SK-N-SH (cell line): ENCODE measurements around the gene TMEM72.

ENCODE experiments used
- FOXM1 ChIP-seq: IDR thresholded peaks from 2 replicates; pipeline ENCODE4 v1.4.0; 2012; ENCODE audit warnings: low read depth, mild to moderate bottlenecking
- NRF1 ChIP-seq: IDR thresholded peaks from 2 replicates; pipeline ENCODE4 v1.6.1; 2012; ENCODE audit warnings: low read depth, mild to moderate bottlenecking, low read length
- RAD21 ChIP-seq: IDR thresholded peaks from 2 replicates; pipeline ENCODE4 v1.6.1; 2012; ENCODE audit warnings: mild to moderate bottlenecking, low read length
- RCOR1 ChIP-seq: fragments of 150-350 bp; IDR thresholded peaks from 2 replicates; pipeline ENCODE4 v1.6.1; 2017; ENCODE audit warnings: antibody characterized with exemption, low read length
- TCF12 ChIP-seq: IDR thresholded peaks from 2 replicates; pipeline ENCODE4 v1.4.0; 2012
- TF ChIP-seq, protein P1 (sequence below): fragments of 200-600 bp; sonication (generic); IDR thresholded peaks from 2 replicates; pipeline ENCODE4 v1.6.1; 2017; ENCODE audit warnings: antibody characterized with exemption, mild to moderate bottlenecking, moderate library complexity
- TF ChIP-seq, protein P2 (sequence below): IDR thresholded peaks from 2 replicates; pipeline ENCODE4 v1.6.1; 2012; ENCODE audit warnings: mild to moderate bottlenecking, low read depth, low read length, moderate library complexity

DNA sequence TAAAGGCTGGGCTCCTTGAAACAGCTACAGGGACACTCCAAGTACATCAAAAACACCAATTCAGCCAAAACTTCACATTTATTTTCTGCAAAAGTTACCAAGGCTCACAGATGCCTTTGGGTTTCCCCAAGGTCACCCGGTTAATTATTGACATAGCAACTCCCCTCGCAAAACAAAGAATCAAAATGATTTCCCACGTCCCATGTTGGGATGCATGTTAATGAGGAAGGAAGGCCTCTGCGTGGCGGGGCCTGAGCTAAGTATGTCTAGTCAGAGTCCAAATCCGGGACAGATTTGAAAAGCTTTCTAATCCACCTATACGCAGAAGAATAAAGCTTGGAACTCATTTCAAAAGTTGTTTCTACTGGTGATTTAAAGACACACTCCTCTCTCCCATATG, 535 bp upstream of the TMEM72 start:
- no peak for TF ChIP-seq FOXM1
- TF ChIP-seq, protein P1, sequence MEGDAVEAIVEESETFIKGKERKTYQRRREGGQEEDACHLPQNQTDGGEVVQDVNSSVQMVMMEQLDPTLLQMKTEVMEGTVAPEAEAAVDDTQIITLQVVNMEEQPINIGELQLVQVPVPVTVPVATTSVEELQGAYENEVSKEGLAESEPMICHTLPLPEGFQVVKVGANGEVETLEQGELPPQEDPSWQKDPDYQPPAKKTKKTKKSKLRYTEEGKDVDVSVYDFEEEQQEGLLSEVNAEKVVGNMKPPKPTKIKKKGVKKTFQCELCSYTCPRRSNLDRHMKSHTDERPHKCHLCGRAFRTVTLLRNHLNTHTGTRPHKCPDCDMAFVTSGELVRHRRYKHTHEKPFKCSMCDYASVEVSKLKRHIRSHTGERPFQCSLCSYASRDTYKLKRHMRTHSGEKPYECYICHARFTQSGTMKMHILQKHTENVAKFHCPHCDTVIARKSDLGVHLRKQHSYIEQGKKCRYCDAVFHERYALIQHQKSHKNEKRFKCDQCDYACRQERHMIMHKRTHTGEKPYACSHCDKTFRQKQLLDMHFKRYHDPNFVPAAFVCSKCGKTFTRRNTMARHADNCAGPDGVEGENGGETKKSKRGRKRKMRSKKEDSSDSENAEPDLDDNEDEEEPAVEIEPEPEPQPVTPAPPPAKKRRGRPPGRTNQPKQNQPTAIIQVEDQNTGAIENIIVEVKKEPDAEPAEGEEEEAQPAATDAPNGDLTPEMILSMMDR = no peak
- TF ChIP-seq TCF12 = no peak
- TF ChIP-seq NRF1 = no peak
- TF ChIP-seq, protein P2, sequence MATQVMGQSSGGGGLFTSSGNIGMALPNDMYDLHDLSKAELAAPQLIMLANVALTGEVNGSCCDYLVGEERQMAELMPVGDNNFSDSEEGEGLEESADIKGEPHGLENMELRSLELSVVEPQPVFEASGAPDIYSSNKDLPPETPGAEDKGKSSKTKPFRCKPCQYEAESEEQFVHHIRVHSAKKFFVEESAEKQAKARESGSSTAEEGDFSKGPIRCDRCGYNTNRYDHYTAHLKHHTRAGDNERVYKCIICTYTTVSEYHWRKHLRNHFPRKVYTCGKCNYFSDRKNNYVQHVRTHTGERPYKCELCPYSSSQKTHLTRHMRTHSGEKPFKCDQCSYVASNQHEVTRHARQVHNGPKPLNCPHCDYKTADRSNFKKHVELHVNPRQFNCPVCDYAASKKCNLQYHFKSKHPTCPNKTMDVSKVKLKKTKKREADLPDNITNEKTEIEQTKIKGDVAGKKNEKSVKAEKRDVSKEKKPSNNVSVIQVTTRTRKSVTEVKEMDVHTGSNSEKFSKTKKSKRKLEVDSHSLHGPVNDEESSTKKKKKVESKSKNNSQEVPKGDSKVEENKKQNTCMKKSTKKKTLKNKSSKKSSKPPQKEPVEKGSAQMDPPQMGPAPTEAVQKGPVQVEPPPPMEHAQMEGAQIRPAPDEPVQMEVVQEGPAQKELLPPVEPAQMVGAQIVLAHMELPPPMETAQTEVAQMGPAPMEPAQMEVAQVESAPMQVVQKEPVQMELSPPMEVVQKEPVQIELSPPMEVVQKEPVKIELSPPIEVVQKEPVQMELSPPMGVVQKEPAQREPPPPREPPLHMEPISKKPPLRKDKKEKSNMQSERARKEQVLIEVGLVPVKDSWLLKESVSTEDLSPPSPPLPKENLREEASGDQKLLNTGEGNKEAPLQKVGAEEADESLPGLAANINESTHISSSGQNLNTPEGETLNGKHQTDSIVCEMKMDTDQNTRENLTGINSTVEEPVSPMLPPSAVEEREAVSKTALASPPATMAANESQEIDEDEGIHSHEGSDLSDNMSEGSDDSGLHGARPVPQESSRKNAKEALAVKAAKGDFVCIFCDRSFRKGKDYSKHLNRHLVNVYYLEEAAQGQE = no peak
- TF ChIP-seq RAD21 = no peak
- no peak for TF ChIP-seq RCOR1
